Lung (tissue), 12 donors: ENCODE results near the gene IQCF6. TPM values are rescaled to one million over a fixed set of nuclear protein-coding genes. Genes with fewer than 3 reads are reported as not detected.
"Not testable (repeated sequence)": the region's sequence is repeated elsewhere in the genome, so short reads cannot be mapped to it uniquely, and the experiment has no call there.

Source experiments
- ATAC-seq: fragments of 200-7000 bp; cut with Tn5 transposase; one replicate; pipeline ENCODE4 v1.9.1; 2020; ENCODE audit warnings: moderate number of reproducible peaks; ENCODE audit not compliant: insufficient read depth, low FRiP score
- DNase-seq, 3 donors: peaks; one replicate each; pipeline ENCODE4 v3.0.0-alpha.2; 2013 to 2017
- H3K27ac ChIP-seq, 2 donors: one replicate each; pipeline ENCODE4 v1.5.1; 2013; ENCODE audit warnings: mild to moderate bottlenecking in 2 of 2, moderate library complexity in 2 of 2, control low read depth in 1 of 2, inconsistent platforms in 1 of 2, low read depth in 1 of 2, low read length in 1 of 2
- H3K27me3 ChIP-seq, 3 donors: one replicate each; pipeline ENCODE4 v1.5.1; 2013; ENCODE audit warnings: low read length in 2 of 3; ENCODE audit not compliant: control insufficient read depth in 3 of 3, insufficient read depth in 3 of 3
- H3K36me3 ChIP-seq, 4 donors: one replicate each; pipeline ENCODE4 v1.5.1; 2013; ENCODE audit warnings: low read length in 4 of 4, mild to moderate bottlenecking in 1 of 4, moderate library complexity in 1 of 4; ENCODE audit not compliant: control insufficient read depth in 4 of 4, insufficient read depth in 4 of 4
- H3K4me1 ChIP-seq, 5 donors: one replicate each; pipeline ENCODE4 v1.5.1; 2013; ENCODE audit warnings: low read length in 5 of 5, mild to moderate bottlenecking in 2 of 5, moderate library complexity in 1 of 5; ENCODE audit not compliant: control insufficient read depth in 5 of 5, insufficient read depth in 5 of 5
- H3K4me3 ChIP-seq: one replicate; pipeline ENCODE4 v1.5.1; 2013; ENCODE audit warnings: mild to moderate bottlenecking, control low read depth, moderate library complexity
- H3K9ac ChIP-seq, 2 donors: one replicate each; pipeline ENCODE4 v1.5.1; 2013; ENCODE audit warnings: low read length in 2 of 2, control low read depth in 1 of 2; ENCODE audit not compliant: insufficient read depth in 1 of 2
- H3K9me3 ChIP-seq, 4 donors: one replicate each; pipeline ENCODE4 v1.5.1; 2013; ENCODE audit warnings: low read length in 3 of 4, mild to moderate bottlenecking in 1 of 4, moderate library complexity in 1 of 4; ENCODE audit not compliant: control insufficient read depth in 4 of 4, insufficient read depth in 3 of 4
- WGBS, 2 donors: extraction: QIAGEN DNeasy Blood & Tissue Kit; methylation state at CpG; one replicate each; pipeline ENCODE4 v1.1.7; 2013; 5-methylcytosine and 5-hydroxymethylcytosine counted together
- polyA plus RNA-seq, 2 donors: library from polyadenylated mRNA; stranded (reverse); fragments of 200-250 nt; gene quantifications; one replicate each; pipeline ENCODE4 v1.2.1, GENCODE V29; 2013
- total RNA-seq, 2 donors: library from RNA; depleted of rRNA in 1 of 2; stranded (reverse); fragments of >200 nt in 1 of 2; gene quantifications; one replicate each; pipeline ENCODE4 v1.2.1, GENCODE V29; 2014 to 2021
- TF ChIP-seq, protein P1 (sequence below): IDR thresholded peaks from 2 replicates; pipeline ENCODE4 v1.5.1; 2012; ENCODE audit warnings: mild to moderate bottlenecking; ENCODE audit errors: control extremely low read depth, extremely low read depth
- donor health status: control.
- donor health status: control.
- donor health status: Bipolar disorder and iron deficiency.
- donor health status: healthy.
- donor health status: DM: yes; HTN: yes; CAD: no.

The IQCF6 gene
- total and polyA plus RNA-seq, 4 donors = not detected

DNA sequence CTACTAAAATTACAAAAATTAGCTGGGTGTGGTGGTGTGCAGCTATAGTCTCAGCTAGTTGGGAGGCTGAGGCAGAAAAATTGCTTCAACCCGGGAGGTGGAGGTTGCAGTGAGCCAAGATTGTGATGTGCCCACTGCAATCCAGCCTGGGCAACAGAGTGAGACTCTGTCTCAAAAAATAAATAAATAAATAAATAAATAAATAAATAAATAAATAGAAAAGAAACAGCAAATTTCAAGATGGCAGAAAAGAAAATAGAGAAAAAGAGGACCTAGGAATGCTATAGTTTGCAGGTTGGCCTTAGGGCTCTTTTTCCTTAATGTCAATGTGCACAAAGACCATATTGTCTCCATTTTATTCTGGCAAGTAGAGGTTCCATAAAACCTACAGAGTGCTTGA lies 28.2 kb downstream of the IQCF6 start:
- Histone ChIP-seq H3K27me3 (no peaks in the 10 kb centered on the region), H3K4me1 (peaks cover 0 to 2% (median 0%) of the 10 kb centered on the region in 5 donors), H3K9me3 (no peaks in the 10 kb centered on the region), H3K27ac (no peak overlapping the region), H3K36me3 (no peaks in the 10 kb centered on the region), H3K9ac (no peak overlapping the region), H3K4me3 (no peak overlapping the region)
- ATAC-seq (no peak), DNase-seq (no peak)
- WGBS, 2 donors = 97 to 100% methylated on average over 1 of the region's 1 CpG
- TF ChIP-seq, protein P1, sequence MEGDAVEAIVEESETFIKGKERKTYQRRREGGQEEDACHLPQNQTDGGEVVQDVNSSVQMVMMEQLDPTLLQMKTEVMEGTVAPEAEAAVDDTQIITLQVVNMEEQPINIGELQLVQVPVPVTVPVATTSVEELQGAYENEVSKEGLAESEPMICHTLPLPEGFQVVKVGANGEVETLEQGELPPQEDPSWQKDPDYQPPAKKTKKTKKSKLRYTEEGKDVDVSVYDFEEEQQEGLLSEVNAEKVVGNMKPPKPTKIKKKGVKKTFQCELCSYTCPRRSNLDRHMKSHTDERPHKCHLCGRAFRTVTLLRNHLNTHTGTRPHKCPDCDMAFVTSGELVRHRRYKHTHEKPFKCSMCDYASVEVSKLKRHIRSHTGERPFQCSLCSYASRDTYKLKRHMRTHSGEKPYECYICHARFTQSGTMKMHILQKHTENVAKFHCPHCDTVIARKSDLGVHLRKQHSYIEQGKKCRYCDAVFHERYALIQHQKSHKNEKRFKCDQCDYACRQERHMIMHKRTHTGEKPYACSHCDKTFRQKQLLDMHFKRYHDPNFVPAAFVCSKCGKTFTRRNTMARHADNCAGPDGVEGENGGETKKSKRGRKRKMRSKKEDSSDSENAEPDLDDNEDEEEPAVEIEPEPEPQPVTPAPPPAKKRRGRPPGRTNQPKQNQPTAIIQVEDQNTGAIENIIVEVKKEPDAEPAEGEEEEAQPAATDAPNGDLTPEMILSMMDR = no peak

DNA sequence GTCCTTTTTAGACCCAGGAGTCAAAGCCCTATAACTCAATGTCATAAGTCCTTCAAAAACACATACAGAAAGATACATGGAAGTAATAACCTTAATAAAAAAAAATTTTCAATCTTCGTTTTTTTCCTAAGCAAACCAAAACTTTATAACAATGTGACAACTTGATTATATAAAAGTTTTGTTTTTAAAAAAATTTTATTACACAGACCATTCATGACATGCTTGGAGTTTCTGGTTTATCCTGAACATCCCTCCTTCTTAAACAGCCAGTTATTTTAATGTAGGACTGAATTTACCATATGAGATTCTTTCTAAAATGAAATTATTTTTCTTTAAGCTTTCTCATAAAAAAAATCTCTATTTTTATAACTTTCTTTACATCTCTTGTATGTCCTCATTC lies 30.7 kb downstream of the IQCF6 start:
- Histone ChIP-seq H3K9me3 (no peaks in the 10 kb centered on the region), H3K27me3 (no peaks in the 10 kb centered on the region), H3K27ac (no peak overlapping the region), H3K36me3 (no peaks in the 10 kb centered on the region), H3K4me1 (no peaks in the 10 kb centered on the region), H3K4me3 (no peak overlapping the region), H3K9ac (no peak overlapping the region)
- no peak for ATAC-seq
- TF ChIP-seq, protein P1 = no peak
- no peak for DNase-seq
- WGBS, 2 donors = 60 to 71% methylated on average over 1 of the region's 1 CpG

DNA sequence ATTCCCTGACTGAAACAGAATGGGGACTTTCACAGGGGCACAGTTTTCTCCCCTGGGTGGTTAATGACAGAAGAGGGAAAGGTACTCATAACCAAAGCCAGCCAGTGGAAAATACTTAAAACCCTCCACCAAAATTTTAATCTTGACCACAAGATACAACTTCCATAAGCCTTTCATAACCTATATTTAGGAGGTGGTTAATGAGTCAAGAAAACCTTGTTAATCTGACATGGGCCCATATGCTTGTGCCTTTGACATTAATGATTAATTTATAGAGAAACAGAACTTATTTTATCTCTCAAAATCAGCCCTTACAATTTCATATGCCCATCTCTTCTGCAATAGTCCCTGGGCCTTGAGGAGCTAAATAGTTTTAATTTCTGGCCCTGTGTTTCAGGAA lies 31.2 kb downstream of the IQCF6 start:
- DNase-seq (no peak), ATAC-seq (no peak)
- Histone ChIP-seq H3K9me3 (no peaks in the 10 kb centered on the region), H3K4me1 (no peaks in the 10 kb centered on the region), H3K27ac (no peak overlapping the region), H3K9ac (no peak overlapping the region), H3K36me3 (no peaks in the 10 kb centered on the region), H3K27me3 (no peaks in the 10 kb centered on the region), H3K4me3 (no peak overlapping the region)
- TF ChIP-seq, protein P1 = no peak

DNA sequence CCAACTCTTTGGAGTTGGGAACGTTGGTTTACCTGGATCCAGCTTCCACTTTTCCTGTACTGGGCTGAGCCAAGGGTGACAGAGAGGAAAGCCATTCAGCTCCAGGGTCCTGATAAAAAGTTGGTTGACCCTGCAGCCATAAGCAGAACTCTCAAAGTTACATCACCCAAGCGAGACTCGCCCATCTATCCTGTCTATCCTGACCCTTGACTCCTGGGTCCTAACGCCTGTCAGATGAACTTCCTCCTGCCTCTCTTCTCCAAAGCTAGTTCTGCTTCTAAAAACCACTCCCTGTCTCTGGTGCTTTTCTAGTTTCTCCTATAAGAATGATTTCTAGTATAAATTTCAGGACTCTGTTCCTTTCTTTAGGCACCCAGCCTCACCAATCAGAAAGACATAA lies 36.1 kb downstream of the IQCF6 start:
- H3K4me1 ChIP-seq, H3K36me3 ChIP-seq, ATAC-seq, H3K4me3 ChIP-seq, DNase-seq, H3K27ac ChIP-seq, H3K9ac ChIP-seq, H3K9me3 ChIP-seq, H3K27me3 ChIP-seq: not testable (repeated sequence)
- 35 to 41% methylated on average over 4 of the region's 4 CpGs for WGBS, 2 donors

DNA sequence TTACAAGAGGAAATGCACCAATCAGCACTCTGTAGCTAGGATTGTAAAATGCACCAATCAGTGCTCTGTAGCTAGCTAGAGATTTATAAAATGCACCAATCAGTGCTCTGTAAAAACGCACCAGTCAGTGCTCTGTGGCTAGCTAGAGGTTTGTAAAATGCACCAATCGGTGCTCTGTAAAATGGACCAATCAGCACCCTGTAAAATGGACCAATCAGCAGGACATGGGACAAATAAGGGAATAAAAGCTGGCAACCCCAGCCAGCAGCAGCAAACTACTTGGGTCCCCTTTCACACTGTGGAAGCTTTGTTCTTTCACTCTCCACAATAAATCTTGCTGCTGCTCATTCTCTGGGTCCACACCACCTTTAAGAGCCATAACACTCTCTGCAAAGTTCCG lies 36.7 kb downstream of the IQCF6 start:
- not testable (repeated sequence) for H3K9ac ChIP-seq, H3K4me1 ChIP-seq, H3K27me3 ChIP-seq, H3K9me3 ChIP-seq, H3K4me3 ChIP-seq, ATAC-seq, H3K36me3 ChIP-seq, DNase-seq, H3K27ac ChIP-seq
- WGBS, 2 donors = 88 to 93% methylated on average over 3 of the region's 3 CpGs
